Osteocyte (in vitro differentiated cells): ENCODE data around the gene CHPT1. TPM values are rescaled to one million over a fixed set of nuclear protein-coding genes. Genes with fewer than 3 reads are reported as not detected.

Experiments used
- DNase-seq: peaks from one replicate; pipeline ENCODE4 v3.0.0; 2021; ENCODE audit warnings: mixed read lengths; ENCODE audit not compliant: unreplicated experiment; ENCODE audit errors: extremely low spot score
- H3K27ac Mint-ChIP-seq: one replicate; pipeline ENCODE4 v1.8.0; 2021; ENCODE audit warnings: mild to moderate bottlenecking, mixed read lengths; ENCODE audit not compliant: unreplicated experiment
- H3K27me3 Mint-ChIP-seq: one replicate; pipeline ENCODE4 v1.8.0; 2021; ENCODE audit warnings: mixed read lengths; ENCODE audit not compliant: unreplicated experiment
- H3K36me3 Mint-ChIP-seq: one replicate; pipeline ENCODE4 v1.8.0; 2021; ENCODE audit warnings: mixed read lengths; ENCODE audit not compliant: unreplicated experiment
- H3K4me1 Mint-ChIP-seq: one replicate; pipeline ENCODE4 v1.8.0; 2021; ENCODE audit warnings: mixed read lengths; ENCODE audit not compliant: unreplicated experiment
- H3K4me3 Mint-ChIP-seq: one replicate; pipeline ENCODE4 v1.8.0; 2021; ENCODE audit warnings: mild to moderate bottlenecking, moderate library complexity, mixed read lengths; ENCODE audit not compliant: unreplicated experiment
- H3K9me3 Mint-ChIP-seq: one replicate; pipeline ENCODE4 v1.8.0; 2021; ENCODE audit warnings: mixed read lengths; ENCODE audit not compliant: unreplicated experiment
- CTCF ChIP-seq: fragments of 200-600 bp; sonication (generic); IDR thresholded peaks from 2 replicates; pipeline ENCODE4 v1.5.0; 2021; ENCODE audit warnings: antibody characterized with exemption, mild to moderate bottlenecking, moderate library complexity
- total RNA-seq: library from RNA; stranded (reverse); gene quantifications from 2 replicates; pipeline ENCODE4 v1.2.1, GENCODE V29; 2021

CHPT1 gene
- total RNA-seq, 1 donor from 2014 or later, result 26.7 TPM

- H3K4me3 Mint-ChIP-seq, result no peak overlapping the region
- H3K9me3 Mint-ChIP-seq, result no peaks in the 10 kb centered on the region
- no peaks in the 10 kb centered on the region for H3K4me1 Mint-ChIP-seq
- TF ChIP-seq CTCF, result no peak
- H3K36me3 Mint-ChIP-seq, result peaks cover 11% of the 10 kb centered on the region
- no peaks in the 10 kb centered on the region for H3K27me3 Mint-ChIP-seq
- no peak for DNase-seq
- no peak overlapping the region for H3K27ac Mint-ChIP-seq
Measured at GRCh38 chr12:101767537-101767936, 70.1 kb downstream of the CHPT1 start.

- Mint-ChIP-seq H3K9me3 (no peaks in the 10 kb centered on the region), H3K36me3 (peaks cover 8% of the 10 kb centered on the region)
Measured at GRCh38 chr12:101768781-101769180, 71.3 kb downstream of the CHPT1 start.

GRCh38 chr12:101769865-101770264 is 72.4 kb downstream of the CHPT1 start:
- peaks cover 8% of the 10 kb centered on the region for H3K36me3 Mint-ChIP-seq
- DNase-seq, result no peak
- no peaks in the 10 kb centered on the region for H3K9me3 Mint-ChIP-seq
- H3K4me1 Mint-ChIP-seq, result no peaks in the 10 kb centered on the region
- H3K4me3 Mint-ChIP-seq, result no peak overlapping the region
- no peak overlapping the region for H3K27ac Mint-ChIP-seq
- H3K27me3 Mint-ChIP-seq, result no peaks in the 10 kb centered on the region
- no peak for TF ChIP-seq CTCF

More at GRCh38 chr12:101768781-101769180, 71.3 kb downstream of the CHPT1 start:
- H3K4me3 Mint-ChIP-seq, result no peak overlapping the region
- no peak overlapping the region for H3K27ac Mint-ChIP-seq
- no peak for TF ChIP-seq CTCF
- no peaks in the 10 kb centered on the region for H3K27me3 Mint-ChIP-seq
- H3K4me1 Mint-ChIP-seq, result no peaks in the 10 kb centered on the region
- DNase-seq, result no peak

GRCh38 chr12:101772012-101772775 is 74.8 kb downstream of the CHPT1 start:
- H3K27me3 Mint-ChIP-seq, result no peaks in the 10 kb centered on the region
- no peak overlapping the region for H3K4me3 Mint-ChIP-seq
- no peak for DNase-seq
- H3K4me1 Mint-ChIP-seq, result no peaks in the 10 kb centered on the region
- H3K36me3 Mint-ChIP-seq, result peaks cover 9% of the 10 kb centered on the region
- no peaks in the 10 kb centered on the region for H3K9me3 Mint-ChIP-seq
- H3K27ac Mint-ChIP-seq, result no peak overlapping the region
- TF ChIP-seq CTCF, result no peak

- H3K36me3 Mint-ChIP-seq, result peaks cover 8% of the 10 kb centered on the region
- peak overlapping the region; percentile 9 for H3K27ac Mint-ChIP-seq
- H3K27me3 Mint-ChIP-seq, result no peaks in the 10 kb centered on the region
- H3K9me3 Mint-ChIP-seq, result no peaks in the 10 kb centered on the region
- no peak for DNase-seq
- peak; percentile 90 for TF ChIP-seq CTCF
- no peak overlapping the region for H3K4me3 Mint-ChIP-seq
- H3K4me1 Mint-ChIP-seq, result no peaks in the 10 kb centered on the region
Measured at GRCh38 chr12:101773650-101774162, 76.3 kb downstream of the CHPT1 start.
